ENCODE data around the gene LRRC34. TPM values are rescaled to one million over a fixed set of nuclear protein-coding genes. Genes with fewer than 3 reads are reported as not detected.

Gene LRRC34
- total and polyA plus RNA-seq, 9 of the 15 experiments (the other 6 are each of a cell fraction or from before 2014, with no cell fraction given) = 0.17 to 0.30 TPM; not detected in 7

GRCh38 chr3:169818316-169818715, 5.6 kb upstream of the LRRC34 start:
- Histone ChIP-seq H3K27ac (ENCODE audit: extremely low read depth, low read depth, low read length) (no peak overlapping the region), H3K4me2 (ENCODE audit: insufficient read depth, low read length) (no peak overlapping the region), H3K36me3 (ENCODE audit: control insufficient read depth, insufficient read depth, low read length) (no peaks in the 10 kb centered on the region), H4K20me1 (replicated peaks; ENCODE audit: control insufficient read depth, insufficient read depth, low read length) (no peaks in the 10 kb centered on the region), H3K4me3 (no peak overlapping the region), H3K4me1 (replicated peaks in 1 of 2; ENCODE audit: control insufficient read depth in 2 of 2, insufficient read depth in 2 of 2, low read length in 2 of 2) (peaks cover 0 to 5% of the 10 kb centered on the region in 2 experiments; a peak in 2 of 5 replicates), H2AFZ (ENCODE audit: low read depth, low read length) (no peak overlapping the region), H3K9ac (ENCODE audit: insufficient read depth in 1 of 2, low read depth in 2 of 2, low read length in 2 of 2) (no peak overlapping the region), H3K9me1 (ENCODE audit: control insufficient read depth, insufficient read depth, low read length) (no peaks in the 10 kb centered on the region), H3K9me3 (replicated peaks; ENCODE audit: control insufficient read depth, insufficient read depth, low read depth, low read length) (peaks cover 3% of the 10 kb centered on the region; the same call in 1 of the 2 replicates), H3K27me3 (ENCODE audit: control insufficient read depth in 2 of 2, insufficient read depth in 2 of 2, low read length in 2 of 2) (peaks cover 4 to 17% of the 10 kb centered on the region in 2 experiments), H3K79me2 (ENCODE audit: control insufficient read depth, insufficient read depth, low read length) (no peaks in the 10 kb centered on the region)
- intact Hi-C loops (cut with micrococcal nuclease) (no loop called here), in situ Hi-C loops (cut with MboI) (no loop called here)
- FAIRE-seq (no peak), DNase-seq (ENCODE audit: extremely low read depth in 1 of 4, low spot score in 3 of 4) (no peak), ATAC-seq (no peak)
- ChIA-PET POLR2A (no interaction called here), CTCF (ENCODE audit: low intra/inter-chr PET ratio) (no interaction called here)
- BruUV-seq (replicated peaks) = no TSS peak
- 3% methylated on average over 2 of the region's 2 CpGs for WGBS (ENCODE audit: insufficient coverage, low coverage, missing lambda C conversion rate)
- TF ChIP-seq ZNF699 (CRISPR knock-in tag; IDR thresholded peaks at IDR 0.05; ENCODE audit: insufficient replicate concordance) (no peak), HCFC1 (IDR thresholded peaks at IDR 0.05; ENCODE audit: low read depth, low read length) (no peak), THAP12 (CRISPR knock-in tag; IDR thresholded peaks at IDR 0.05) (no peak), PHTF2 (CRISPR knock-in tag; IDR thresholded peaks at IDR 0.05) (no peak), TBP (optimal IDR thresholded peaks at IDR 0.05; ENCODE audit: low read depth, low read length) (no peak), RBBP5 (IDR thresholded peaks at IDR 0.05; ENCODE audit: borderline replicate concordance, insufficient read depth, low read length, poor library complexity, severe bottlenecking) (no peak), HEY1 (CRISPR knock-in tag; IDR thresholded peaks at IDR 0.05; ENCODE audit: borderline replicate concordance) (no peak), ATF1 (CRISPR knock-in tag; IDR thresholded peaks at IDR 0.05) (no peak), ATF1 (tag; IDR thresholded peaks at IDR 0.05) (no peak)
- TF ChIP-seq, protein P1, sequence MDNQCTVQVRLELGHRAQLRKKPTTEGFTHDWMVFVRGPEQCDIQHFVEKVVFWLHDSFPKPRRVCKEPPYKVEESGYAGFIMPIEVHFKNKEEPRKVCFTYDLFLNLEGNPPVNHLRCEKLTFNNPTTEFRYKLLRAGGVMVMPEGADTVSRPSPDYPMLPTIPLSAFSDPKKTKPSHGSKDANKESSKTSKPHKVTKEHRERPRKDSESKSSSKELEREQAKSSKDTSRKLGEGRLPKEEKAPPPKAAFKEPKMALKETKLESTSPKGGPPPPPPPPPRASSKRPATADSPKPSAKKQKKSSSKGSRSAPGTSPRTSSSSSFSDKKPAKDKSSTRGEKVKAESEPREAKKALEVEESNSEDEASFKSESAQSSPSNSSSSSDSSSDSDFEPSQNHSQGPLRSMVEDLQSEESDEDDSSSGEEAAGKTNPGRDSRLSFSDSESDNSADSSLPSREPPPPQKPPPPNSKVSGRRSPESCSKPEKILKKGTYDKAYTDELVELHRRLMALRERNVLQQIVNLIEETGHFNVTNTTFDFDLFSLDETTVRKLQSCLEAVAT (IDR thresholded peaks at IDR 0.05) = no peak
